ENCODE results near the gene LYZL4.

The LYZL4 gene

GRCh38 chr3:42424911-42425310 is 14.5 kb upstream of the LYZL4 start:
- Histone ChIP-seq H3K4me1 (ENCODE audit: control insufficient read depth, low read depth, low read length) (no peaks in the 10 kb centered on the region), H3K4me3 (ENCODE audit: low read length) (no peak overlapping the region), H3K9ac (ENCODE audit: low read length) (no peak overlapping the region), H4K5ac (ENCODE audit: low read length) (no peak overlapping the region), H2BK120ac (ENCODE audit: low read depth, low read length) (no peak overlapping the region), H2AK5ac (ENCODE audit: low read length) (no peak overlapping the region), H2BK5ac (ENCODE audit: low read length) (no peak overlapping the region), H3K36me3 (ENCODE audit: control insufficient read depth, insufficient read depth, low read length) (no peaks in the 10 kb centered on the region), H3K79me1 (ENCODE audit: low read length) (no peaks in the 10 kb centered on the region), H3K4me2 (ENCODE audit: low read length) (no peak overlapping the region), H3K27me3 (ENCODE audit: insufficient read depth, low read length, poor library complexity) (no peaks in the 10 kb centered on the region), H3K27ac (ENCODE audit: low read depth, low read length) (no peak overlapping the region), H3K4ac (ENCODE audit: low read depth, low read length) (no peak overlapping the region), H3K56ac (ENCODE audit: low read length) (no peak overlapping the region), H3K18ac (ENCODE audit: low read length) (no peak overlapping the region), H3K79me2 (ENCODE audit: control insufficient read depth, insufficient read depth, low read length) (no peaks in the 10 kb centered on the region), H3K23ac (ENCODE audit: low read length) (no peak overlapping the region), H2BK15ac (replicated peaks; ENCODE audit: low read depth) (no peak overlapping the region), H4K8ac (ENCODE audit: low read depth, low read length) (no peak overlapping the region)
- no CpG with 5 or more reads among the region's 3 CpGs for WGBS (ENCODE audit: extremely low coverage, insufficient coverage, low lambda C conversion rate)
- no peak for DNase-seq

DNA sequence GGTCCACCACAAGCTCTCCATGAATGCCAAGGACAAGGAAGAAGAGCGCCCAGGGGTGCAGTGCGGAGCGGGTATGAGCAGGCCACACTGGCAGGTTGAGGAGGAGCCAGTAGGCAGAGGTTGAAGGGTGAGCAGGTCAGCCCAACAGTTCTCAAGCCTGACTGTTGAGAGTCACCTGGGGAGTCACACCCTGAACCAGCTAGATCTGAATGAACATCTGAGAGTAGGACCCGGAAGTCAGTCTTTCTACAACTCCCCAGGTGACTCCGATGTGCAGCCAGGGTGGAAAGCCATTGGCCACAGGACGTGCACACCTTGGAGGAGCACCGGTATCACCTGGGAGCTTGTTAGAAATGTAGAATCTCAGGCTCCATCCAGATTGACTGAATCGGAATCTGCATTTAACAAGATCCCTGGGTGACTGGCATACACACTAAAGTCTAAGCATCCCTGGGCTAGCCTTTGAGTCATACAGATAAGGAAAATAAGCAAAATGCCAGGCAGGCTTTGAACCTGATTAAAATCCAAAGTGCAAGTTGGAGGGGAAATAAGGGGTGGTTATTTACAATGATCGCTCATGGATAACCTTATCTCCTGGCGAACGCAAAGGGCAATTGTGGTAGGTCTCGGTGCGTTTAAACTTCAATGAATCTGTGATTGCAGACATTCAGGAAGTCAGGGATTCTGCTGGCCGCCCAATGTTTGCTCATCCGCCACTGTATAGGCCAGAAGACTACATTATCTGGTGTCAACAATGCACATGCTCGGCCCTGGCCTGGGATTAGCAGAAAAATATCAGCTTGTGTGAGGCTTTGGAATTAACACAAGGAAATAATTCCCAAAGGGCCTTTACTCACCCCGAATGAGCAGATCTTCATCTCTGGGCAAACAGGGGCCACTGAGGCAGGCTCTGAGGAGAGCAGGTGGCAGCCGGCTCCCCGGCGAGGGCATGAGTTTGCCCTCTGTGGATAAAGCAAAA is 11.7 kb upstream of the LYZL4 start:
- Histone ChIP-seq H2BK120ac (ENCODE audit: low read depth, low read length) (no peak overlapping the region), H3K27ac (ENCODE audit: low read depth, low read length) (no peak overlapping the region), H3K79me2 (ENCODE audit: control insufficient read depth, insufficient read depth, low read length) (no peaks in the 10 kb centered on the region), H3K56ac (ENCODE audit: low read length) (no peak overlapping the region), H3K23ac (ENCODE audit: low read length) (no peak overlapping the region), H2BK15ac (replicated peaks; ENCODE audit: low read depth) (no peak overlapping the region), H4K5ac (ENCODE audit: low read length) (no peak overlapping the region), H3K4me3 (ENCODE audit: low read length) (no peak overlapping the region), H3K27me3 (ENCODE audit: insufficient read depth, low read length, poor library complexity) (no peaks in the 10 kb centered on the region), H3K4me1 (ENCODE audit: control insufficient read depth, low read depth, low read length) (no peaks in the 10 kb centered on the region), H4K8ac (ENCODE audit: low read depth, low read length) (no peak overlapping the region), H3K18ac (ENCODE audit: low read length) (no peak overlapping the region), H3K79me1 (ENCODE audit: low read length) (no peaks in the 10 kb centered on the region), H3K9ac (ENCODE audit: low read length) (no peak overlapping the region), H2AK5ac (ENCODE audit: low read length) (no peak overlapping the region), H3K4ac (ENCODE audit: low read depth, low read length) (no peak overlapping the region), H2BK5ac (ENCODE audit: low read length) (no peak overlapping the region), H3K36me3 (ENCODE audit: control insufficient read depth, insufficient read depth, low read length) (no peaks in the 10 kb centered on the region), H3K4me2 (ENCODE audit: low read length) (no peak overlapping the region)
- no CpG with 5 or more reads among the region's 20 CpGs for WGBS (ENCODE audit: extremely low coverage, insufficient coverage, low lambda C conversion rate)
- no peak for DNase-seq

- H4K8ac ChIP-seq (ENCODE audit: low read depth, low read length): no peak overlapping the region
- no peak overlapping the region for H3K18ac ChIP-seq (ENCODE audit: low read length)
- H3K4me3 ChIP-seq (ENCODE audit: low read length): no peak overlapping the region
- no peak overlapping the region for H2AK5ac ChIP-seq (ENCODE audit: low read length)
- no peaks in the 10 kb centered on the region for H3K27me3 ChIP-seq (ENCODE audit: insufficient read depth, low read length, poor library complexity)
- H3K4ac ChIP-seq (ENCODE audit: low read depth, low read length): no peak overlapping the region
- no peak overlapping the region for H3K9ac ChIP-seq (ENCODE audit: low read length)
- H3K36me3 ChIP-seq (ENCODE audit: control insufficient read depth, insufficient read depth, low read length): no peaks in the 10 kb centered on the region
- no peak overlapping the region for H2BK120ac ChIP-seq (ENCODE audit: low read depth, low read length)
- no CpG with 5 or more reads among the region's 1 CpG for WGBS (ENCODE audit: extremely low coverage, insufficient coverage, low lambda C conversion rate)
- H3K79me1 ChIP-seq (ENCODE audit: low read length): no peaks in the 10 kb centered on the region
- no peak overlapping the region for H3K23ac ChIP-seq (ENCODE audit: low read length)
- no peak overlapping the region for H2BK15ac ChIP-seq (replicated peaks; ENCODE audit: low read depth)
- no peak overlapping the region for H3K4me2 ChIP-seq (ENCODE audit: low read length)
- H2BK5ac ChIP-seq (ENCODE audit: low read length): no peak overlapping the region
- H3K4me1 ChIP-seq (ENCODE audit: control insufficient read depth, low read depth, low read length): no peaks in the 10 kb centered on the region
- no peak overlapping the region for H4K5ac ChIP-seq (ENCODE audit: low read length)
- DNase-seq: no peak
- H3K56ac ChIP-seq (ENCODE audit: low read length): no peak overlapping the region
- H3K79me2 ChIP-seq (ENCODE audit: control insufficient read depth, insufficient read depth, low read length): no peaks in the 10 kb centered on the region
- no peak overlapping the region for H3K27ac ChIP-seq (ENCODE audit: low read depth, low read length)
These were observed 9.2 kb upstream of the LYZL4 start for GRCh38 chr3:42419563-42419962.

GRCh38 chr3:42412526-42413155 is 2.2 kb upstream of the LYZL4 start:
- no peak for DNase-seq
- H3K27ac ChIP-seq (ENCODE audit: low read depth, low read length): no peak overlapping the region
- no peak overlapping the region for H4K8ac ChIP-seq (ENCODE audit: low read depth, low read length)
- no peak overlapping the region for H2AK5ac ChIP-seq (ENCODE audit: low read length)
- H3K27me3 ChIP-seq (ENCODE audit: insufficient read depth, low read length, poor library complexity): no peaks in the 10 kb centered on the region
- H3K18ac ChIP-seq (ENCODE audit: low read length): no peak overlapping the region
- H2BK15ac ChIP-seq (replicated peaks; ENCODE audit: low read depth): no peak overlapping the region
- no peak overlapping the region for H3K9ac ChIP-seq (ENCODE audit: low read length)
- H2BK5ac ChIP-seq (ENCODE audit: low read length): no peak overlapping the region
- no peaks in the 10 kb centered on the region for H3K79me2 ChIP-seq (ENCODE audit: control insufficient read depth, insufficient read depth, low read length)
- H3K4me3 ChIP-seq (ENCODE audit: low read length): no peak overlapping the region
- H3K4me1 ChIP-seq (ENCODE audit: control insufficient read depth, low read depth, low read length): no peaks in the 10 kb centered on the region
- no peak overlapping the region for H2BK120ac ChIP-seq (ENCODE audit: low read depth, low read length)
- no peak overlapping the region for H3K23ac ChIP-seq (ENCODE audit: low read length)
- H3K4me2 ChIP-seq (ENCODE audit: low read length): no peak overlapping the region
- no peak overlapping the region for H4K5ac ChIP-seq (ENCODE audit: low read length)
- H3K56ac ChIP-seq (ENCODE audit: low read length): no peak overlapping the region
- H3K79me1 ChIP-seq (ENCODE audit: low read length): no peaks in the 10 kb centered on the region
- H3K36me3 ChIP-seq (ENCODE audit: control insufficient read depth, insufficient read depth, low read length): no peaks in the 10 kb centered on the region
- WGBS (ENCODE audit: extremely low coverage, insufficient coverage, low lambda C conversion rate): no CpG with 5 or more reads among the region's 6 CpGs
- no peak overlapping the region for H3K4ac ChIP-seq (ENCODE audit: low read depth, low read length)

- no peak overlapping the region for H2BK5ac ChIP-seq (ENCODE audit: low read length)
- H3K18ac ChIP-seq (ENCODE audit: low read length): no peak overlapping the region
- no peak for DNase-seq
- H3K36me3 ChIP-seq (ENCODE audit: control insufficient read depth, insufficient read depth, low read length): no peaks in the 10 kb centered on the region
- no peak overlapping the region for H2AK5ac ChIP-seq (ENCODE audit: low read length)
- no peak overlapping the region for H2BK120ac ChIP-seq (ENCODE audit: low read depth, low read length)
- H3K4me1 ChIP-seq (ENCODE audit: control insufficient read depth, low read depth, low read length): no peaks in the 10 kb centered on the region
- no peak overlapping the region for H3K4ac ChIP-seq (ENCODE audit: low read depth, low read length)
- H3K9ac ChIP-seq (ENCODE audit: low read length): no peak overlapping the region
- no peaks in the 10 kb centered on the region for H3K27me3 ChIP-seq (ENCODE audit: insufficient read depth, low read length, poor library complexity)
- H4K5ac ChIP-seq (ENCODE audit: low read length): no peak overlapping the region
- H2BK15ac ChIP-seq (replicated peaks; ENCODE audit: low read depth): no peak overlapping the region
- no CpG with 5 or more reads among the region's 1 CpG for WGBS (ENCODE audit: extremely low coverage, insufficient coverage, low lambda C conversion rate)
- H3K79me2 ChIP-seq (ENCODE audit: control insufficient read depth, insufficient read depth, low read length): no peaks in the 10 kb centered on the region
- no peak overlapping the region for H3K27ac ChIP-seq (ENCODE audit: low read depth, low read length)
- H3K4me2 ChIP-seq (ENCODE audit: low read length): no peak overlapping the region
- H3K4me3 ChIP-seq (ENCODE audit: low read length): no peak overlapping the region
- H3K23ac ChIP-seq (ENCODE audit: low read length): no peak overlapping the region
- H3K79me1 ChIP-seq (ENCODE audit: low read length): no peaks in the 10 kb centered on the region
- H4K8ac ChIP-seq (ENCODE audit: low read depth, low read length): no peak overlapping the region
- no peak overlapping the region for H3K56ac ChIP-seq (ENCODE audit: low read length)
These were observed 1.0 kb upstream of the LYZL4 start for GRCh38 chr3:42411429-42411828.
